Endothelial cell of umbilical vein (primary cell): ENCODE measurements around the gene MALRD1.

Source experiments
- JUN ChIP-seq: IDR thresholded peaks from 2 replicates; pipeline ENCODE4 v1.6.1; 2011; ENCODE audit warnings: borderline replicate concordance, low read depth; ENCODE audit not compliant: insufficient read length, insufficient read depth
- MYC ChIP-seq: IDR thresholded peaks from one replicate; pipeline ENCODE4 v1.6.1; 2011; ENCODE audit warnings: mild to moderate bottlenecking, low read depth, low read length
- TF ChIP-seq, protein P1 (sequence below), 2 donors: IDR thresholded peaks; 1 replicate in 1 of 2; 2 replicates in 1 of 2; pipeline ENCODE4 v1.5.1; 2011; ENCODE audit warnings: low read length in 2 of 2, mild to moderate bottlenecking in 2 of 2, moderate library complexity in 2 of 2, control low read depth in 1 of 2, inconsistent platforms in 1 of 2, low read depth in 1 of 2; ENCODE audit not compliant: insufficient read depth in 1 of 2; ENCODE audit errors: extremely low read depth in 1 of 2

- TF ChIP-seq, protein P1, sequence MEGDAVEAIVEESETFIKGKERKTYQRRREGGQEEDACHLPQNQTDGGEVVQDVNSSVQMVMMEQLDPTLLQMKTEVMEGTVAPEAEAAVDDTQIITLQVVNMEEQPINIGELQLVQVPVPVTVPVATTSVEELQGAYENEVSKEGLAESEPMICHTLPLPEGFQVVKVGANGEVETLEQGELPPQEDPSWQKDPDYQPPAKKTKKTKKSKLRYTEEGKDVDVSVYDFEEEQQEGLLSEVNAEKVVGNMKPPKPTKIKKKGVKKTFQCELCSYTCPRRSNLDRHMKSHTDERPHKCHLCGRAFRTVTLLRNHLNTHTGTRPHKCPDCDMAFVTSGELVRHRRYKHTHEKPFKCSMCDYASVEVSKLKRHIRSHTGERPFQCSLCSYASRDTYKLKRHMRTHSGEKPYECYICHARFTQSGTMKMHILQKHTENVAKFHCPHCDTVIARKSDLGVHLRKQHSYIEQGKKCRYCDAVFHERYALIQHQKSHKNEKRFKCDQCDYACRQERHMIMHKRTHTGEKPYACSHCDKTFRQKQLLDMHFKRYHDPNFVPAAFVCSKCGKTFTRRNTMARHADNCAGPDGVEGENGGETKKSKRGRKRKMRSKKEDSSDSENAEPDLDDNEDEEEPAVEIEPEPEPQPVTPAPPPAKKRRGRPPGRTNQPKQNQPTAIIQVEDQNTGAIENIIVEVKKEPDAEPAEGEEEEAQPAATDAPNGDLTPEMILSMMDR (IDR thresholded peaks at IDR 0.05; ENCODE audit: extremely low read depth in 1 of 2, insufficient read depth in 1 of 2, low read depth in 1 of 2, low read length in 2 of 2) = no peak
- TF ChIP-seq JUN (no peak), MYC (no peak)
Measured at GRCh38 chr10:19638182-19638895, 589.7 kb downstream of the MALRD1 start.
